ENCODE data around the gene REPIN1.

DNA sequence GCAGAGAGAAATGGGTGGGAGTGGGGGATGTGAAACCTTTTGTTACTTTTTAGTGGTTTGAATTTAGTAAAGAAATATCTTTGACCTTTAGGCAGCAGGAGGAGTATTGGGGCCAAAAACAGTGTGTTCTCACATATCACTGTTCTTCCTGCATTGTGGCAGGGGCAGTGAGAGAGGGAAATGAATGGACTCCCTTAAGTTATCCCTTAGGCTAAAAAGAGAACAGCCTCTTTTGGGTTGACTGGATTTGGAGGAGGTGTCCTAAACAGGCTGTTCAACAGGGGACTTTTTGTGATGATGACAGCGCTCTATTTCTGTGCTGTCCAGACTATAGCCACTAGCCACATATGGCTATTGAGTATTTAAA is 32.8 kb downstream of the REPIN1 start:
- TF ChIP-seq, protein P1, sequence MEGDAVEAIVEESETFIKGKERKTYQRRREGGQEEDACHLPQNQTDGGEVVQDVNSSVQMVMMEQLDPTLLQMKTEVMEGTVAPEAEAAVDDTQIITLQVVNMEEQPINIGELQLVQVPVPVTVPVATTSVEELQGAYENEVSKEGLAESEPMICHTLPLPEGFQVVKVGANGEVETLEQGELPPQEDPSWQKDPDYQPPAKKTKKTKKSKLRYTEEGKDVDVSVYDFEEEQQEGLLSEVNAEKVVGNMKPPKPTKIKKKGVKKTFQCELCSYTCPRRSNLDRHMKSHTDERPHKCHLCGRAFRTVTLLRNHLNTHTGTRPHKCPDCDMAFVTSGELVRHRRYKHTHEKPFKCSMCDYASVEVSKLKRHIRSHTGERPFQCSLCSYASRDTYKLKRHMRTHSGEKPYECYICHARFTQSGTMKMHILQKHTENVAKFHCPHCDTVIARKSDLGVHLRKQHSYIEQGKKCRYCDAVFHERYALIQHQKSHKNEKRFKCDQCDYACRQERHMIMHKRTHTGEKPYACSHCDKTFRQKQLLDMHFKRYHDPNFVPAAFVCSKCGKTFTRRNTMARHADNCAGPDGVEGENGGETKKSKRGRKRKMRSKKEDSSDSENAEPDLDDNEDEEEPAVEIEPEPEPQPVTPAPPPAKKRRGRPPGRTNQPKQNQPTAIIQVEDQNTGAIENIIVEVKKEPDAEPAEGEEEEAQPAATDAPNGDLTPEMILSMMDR (IDR thresholded peaks at IDR 0.05; ENCODE audit: low read length) = no peak
- TF ChIP-seq EZH2 (IDR thresholded peaks at IDR 0.05; ENCODE audit: borderline replicate concordance, low read length) = no peak
